Epithelial cell of proximal tubule (primary cell): Measurements from ENCODE around the gene THEMIS. TPM values are rescaled to one million over a fixed set of nuclear protein-coding genes. Genes with fewer than 3 reads are reported as not detected.

Source experiments
- DNase-seq: peaks from one replicate; pipeline ENCODE4 v3.0.0-alpha.2; 2011; ENCODE audit warnings: low read depth
- H3K4me3 ChIP-seq: 2 replicates; pipeline ENCODE4 v1.5.1; 2011; ENCODE audit warnings: low read depth, mild to moderate bottlenecking, low read length
- total RNA-seq: library from RNA; depleted of rRNA; stranded (reverse); fragments of >200 nt; gene quantifications from 2 replicates; pipeline ENCODE4 v1.2.3, GENCODE V29; 2015
- TF ChIP-seq, protein P1 (sequence below): conservative IDR thresholded peaks from 2 replicates; pipeline ENCODE4 v1.5.1; 2012; ENCODE audit warnings: low read depth, mild to moderate bottlenecking, low read length

THEMIS gene
- total RNA-seq, 1 donor from 2014 or later = not detected

DNA sequence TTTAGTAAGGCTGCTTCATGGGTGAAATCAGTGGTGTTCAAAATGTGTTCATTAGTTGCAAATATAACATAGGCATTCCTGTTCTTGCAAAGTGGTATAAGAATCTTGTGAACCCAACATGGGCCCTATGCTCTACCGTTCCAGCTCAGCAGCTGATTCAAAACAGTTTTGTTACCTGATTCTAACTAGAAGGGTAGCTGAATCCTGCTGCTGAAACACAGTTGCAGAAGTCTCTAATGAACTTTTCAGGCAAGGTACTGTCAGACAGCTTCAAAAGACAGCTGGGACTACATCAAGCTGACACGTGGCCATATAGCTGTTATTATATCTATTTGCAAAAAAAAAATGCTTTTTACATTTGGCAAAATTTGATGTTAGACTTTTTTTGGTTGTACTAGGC lies 22.7 kb downstream of the THEMIS start:
- H3K4me3 ChIP-seq = no peak overlapping the region
- DNase-seq = no peak
- TF ChIP-seq, protein P1, sequence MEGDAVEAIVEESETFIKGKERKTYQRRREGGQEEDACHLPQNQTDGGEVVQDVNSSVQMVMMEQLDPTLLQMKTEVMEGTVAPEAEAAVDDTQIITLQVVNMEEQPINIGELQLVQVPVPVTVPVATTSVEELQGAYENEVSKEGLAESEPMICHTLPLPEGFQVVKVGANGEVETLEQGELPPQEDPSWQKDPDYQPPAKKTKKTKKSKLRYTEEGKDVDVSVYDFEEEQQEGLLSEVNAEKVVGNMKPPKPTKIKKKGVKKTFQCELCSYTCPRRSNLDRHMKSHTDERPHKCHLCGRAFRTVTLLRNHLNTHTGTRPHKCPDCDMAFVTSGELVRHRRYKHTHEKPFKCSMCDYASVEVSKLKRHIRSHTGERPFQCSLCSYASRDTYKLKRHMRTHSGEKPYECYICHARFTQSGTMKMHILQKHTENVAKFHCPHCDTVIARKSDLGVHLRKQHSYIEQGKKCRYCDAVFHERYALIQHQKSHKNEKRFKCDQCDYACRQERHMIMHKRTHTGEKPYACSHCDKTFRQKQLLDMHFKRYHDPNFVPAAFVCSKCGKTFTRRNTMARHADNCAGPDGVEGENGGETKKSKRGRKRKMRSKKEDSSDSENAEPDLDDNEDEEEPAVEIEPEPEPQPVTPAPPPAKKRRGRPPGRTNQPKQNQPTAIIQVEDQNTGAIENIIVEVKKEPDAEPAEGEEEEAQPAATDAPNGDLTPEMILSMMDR = no peak

DNA sequence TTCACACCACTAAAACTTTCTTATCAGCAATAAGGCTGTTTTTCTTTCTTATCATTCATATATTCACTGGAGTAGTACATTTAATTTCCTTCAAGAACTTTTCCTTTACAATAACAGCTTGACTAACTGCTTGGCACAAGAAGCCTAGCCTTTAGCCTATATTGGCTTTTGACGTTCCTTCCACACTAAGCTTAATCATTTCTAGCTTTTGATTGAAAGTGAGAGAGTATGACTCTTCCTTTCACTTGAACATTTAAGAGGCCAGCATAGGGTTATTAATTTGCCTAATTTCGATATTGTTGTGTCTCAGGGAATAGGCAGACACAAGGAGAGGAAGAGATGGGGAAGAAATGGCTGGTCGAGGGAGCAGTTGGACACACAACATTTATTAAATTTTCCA lies 23.6 kb downstream of the THEMIS start:
- no peak for DNase-seq
- TF ChIP-seq, protein P1 = no peak
- no peak overlapping the region for H3K4me3 ChIP-seq

DNA sequence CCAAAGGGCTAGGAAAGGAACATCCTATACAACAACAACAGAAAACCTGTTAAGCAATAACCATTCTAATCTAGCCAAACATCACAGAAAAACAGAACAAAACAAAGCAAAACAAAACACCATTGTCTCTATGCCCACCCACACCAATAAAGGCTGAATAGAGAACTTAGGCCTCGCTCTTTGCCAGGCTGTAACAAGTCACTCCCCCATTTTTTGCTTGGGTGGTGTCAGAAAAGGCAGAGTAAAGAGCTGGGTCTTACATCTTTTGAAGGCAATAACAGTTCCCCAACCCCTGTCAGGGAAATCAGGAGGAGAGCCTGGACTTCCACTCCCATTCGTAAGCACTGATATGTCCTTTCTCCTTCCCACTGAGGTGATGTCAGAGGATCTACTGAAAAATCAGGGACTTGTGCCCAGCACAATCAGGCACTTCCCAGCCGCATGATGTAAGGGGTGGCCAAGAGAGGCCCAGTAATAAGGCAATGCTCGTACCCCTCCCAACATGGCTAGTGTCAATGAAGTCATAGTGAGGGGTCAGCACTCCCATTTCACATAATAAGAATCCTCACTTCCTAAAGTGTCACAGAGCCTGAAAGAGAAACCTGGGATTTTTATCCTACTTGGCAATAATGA lies 31.0 kb downstream of the THEMIS start:
- TF ChIP-seq, protein P1 = no peak
- no peak for DNase-seq
- H3K4me3 ChIP-seq = no peak overlapping the region

DNA sequence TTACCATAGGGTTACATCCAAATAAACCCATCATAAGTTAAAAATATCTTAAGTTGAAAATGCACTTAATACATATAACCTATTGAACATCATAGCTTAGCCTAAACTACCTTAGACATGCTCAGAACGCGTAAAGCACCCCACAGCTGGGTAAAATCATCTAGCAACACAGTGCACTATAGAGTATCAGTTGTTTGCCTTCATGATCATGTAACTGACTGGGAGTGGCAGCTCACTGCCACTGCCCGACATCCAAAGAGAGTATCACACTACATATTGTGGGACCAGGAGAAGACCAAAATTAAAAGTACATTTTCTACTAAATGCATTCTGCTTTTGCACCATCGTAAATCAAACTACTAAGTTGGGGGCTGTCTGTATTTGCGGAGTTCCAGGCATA lies 31.7 kb downstream of the THEMIS start:
- TF ChIP-seq, protein P1 = no peak
- no peak for DNase-seq
- H3K4me3 ChIP-seq = no peak overlapping the region

DNA sequence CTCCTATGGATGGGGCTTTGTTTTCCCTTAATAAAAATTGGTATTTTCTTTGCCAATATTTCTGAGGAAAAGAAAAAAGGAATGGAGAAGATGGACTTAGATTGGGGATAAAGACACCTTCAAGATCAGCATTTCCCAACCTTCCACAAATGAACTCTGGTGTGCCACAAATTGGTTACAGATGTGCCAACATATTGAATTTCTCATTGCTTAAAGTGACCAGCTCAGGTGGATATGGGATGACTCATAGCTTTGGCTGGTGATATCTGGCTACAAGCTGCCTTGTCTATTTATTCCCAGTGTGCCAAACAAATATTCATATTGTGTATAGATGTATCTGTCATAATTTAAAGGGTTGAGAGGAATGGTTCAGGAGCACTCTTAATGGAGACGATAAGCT lies 32.5 kb downstream of the THEMIS start:
- TF ChIP-seq, protein P1 = no peak
- H3K4me3 ChIP-seq = no peak overlapping the region
- DNase-seq = no peak

DNA sequence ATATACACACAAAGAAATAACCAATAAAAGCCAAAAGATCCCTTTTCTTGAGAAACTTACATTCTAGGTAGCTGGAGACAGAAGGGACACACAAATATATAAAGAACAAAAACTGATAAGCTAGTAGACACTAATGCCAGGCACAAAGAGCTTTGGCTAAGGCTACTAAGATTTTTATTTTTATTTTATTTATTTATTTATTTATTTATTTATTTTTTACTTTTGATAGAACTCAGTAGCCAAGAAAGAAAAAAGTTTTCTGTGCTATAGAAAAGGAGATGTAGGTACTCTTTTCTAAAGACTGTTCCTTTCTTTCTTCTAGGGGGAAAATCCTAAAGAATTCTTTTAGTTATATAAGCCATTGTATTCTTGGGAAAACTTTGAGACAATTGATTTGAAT lies 34.1 kb downstream of the THEMIS start:
- DNase-seq = no peak
- TF ChIP-seq, protein P1 = no peak
- no peak overlapping the region for H3K4me3 ChIP-seq

DNA sequence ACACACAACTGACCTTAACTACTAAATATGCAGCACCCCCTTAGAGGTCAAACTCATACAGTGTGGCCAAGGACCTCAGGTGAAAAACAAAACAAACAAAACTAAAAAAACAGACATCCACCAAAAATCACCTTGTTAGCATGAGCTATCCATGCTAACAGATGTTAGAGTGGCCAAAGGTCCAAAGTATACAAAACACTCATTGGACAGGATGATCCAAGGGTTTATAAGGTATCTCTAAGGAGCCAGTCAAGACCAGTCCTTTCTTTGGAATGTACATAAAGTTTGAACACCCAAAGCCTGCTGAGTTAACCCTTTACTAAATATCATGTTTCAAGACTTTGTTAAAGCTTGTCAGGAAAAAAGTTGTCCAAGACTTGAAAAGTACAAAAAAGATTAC lies 35.8 kb downstream of the THEMIS start:
- TF ChIP-seq, protein P1 = no peak

More for the DNA sequence above, 35.8 kb downstream of the THEMIS start:
- H3K4me3 ChIP-seq = no peak overlapping the region
- DNase-seq = no peak
